COLO829 (cell line): Measurements from ENCODE around the gene BMS1.
"Not testable (repeated sequence)": the region's sequence is repeated elsewhere in the genome, so short reads cannot be mapped to it uniquely, and the experiment has no call there.

ENCODE experiments used
- DNase-seq: peaks from one replicate; pipeline ENCODE4 v3.0.0; 2012; ENCODE audit warnings: low spot score

BMS1 gene

GRCh38 chr10:42866115-42866995 is 83.8 kb downstream of the BMS1 start:
- DNase-seq: peak; percentile 24

GRCh38 chr10:42867571-42867970 is 85.0 kb downstream of the BMS1 start:
- no peak for DNase-seq

- DNase-seq: no peak
Observed at GRCh38 chr10:42868530-42868929, 85.9 kb downstream of the BMS1 start.

DNA sequence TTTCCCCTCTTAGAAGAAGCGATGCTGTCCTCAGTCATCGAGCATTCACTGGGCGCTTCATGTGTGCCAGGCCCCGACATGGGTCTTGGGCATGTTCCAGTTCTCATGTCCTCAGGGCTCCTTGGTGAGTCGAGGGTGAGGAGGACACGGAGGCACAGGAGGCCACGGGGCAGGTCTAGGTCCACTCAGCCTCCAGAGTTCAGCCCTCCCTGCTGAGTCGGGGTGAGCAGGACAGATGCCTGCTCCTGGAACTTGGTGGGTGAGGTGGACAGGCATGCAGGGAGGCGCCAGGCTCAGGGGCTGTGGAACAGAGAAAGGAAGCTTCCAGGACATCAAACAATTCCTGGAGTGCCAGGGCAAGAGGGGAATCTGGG is 87.4 kb downstream of the BMS1 start:
- DNase-seq: no peak

DNA sequence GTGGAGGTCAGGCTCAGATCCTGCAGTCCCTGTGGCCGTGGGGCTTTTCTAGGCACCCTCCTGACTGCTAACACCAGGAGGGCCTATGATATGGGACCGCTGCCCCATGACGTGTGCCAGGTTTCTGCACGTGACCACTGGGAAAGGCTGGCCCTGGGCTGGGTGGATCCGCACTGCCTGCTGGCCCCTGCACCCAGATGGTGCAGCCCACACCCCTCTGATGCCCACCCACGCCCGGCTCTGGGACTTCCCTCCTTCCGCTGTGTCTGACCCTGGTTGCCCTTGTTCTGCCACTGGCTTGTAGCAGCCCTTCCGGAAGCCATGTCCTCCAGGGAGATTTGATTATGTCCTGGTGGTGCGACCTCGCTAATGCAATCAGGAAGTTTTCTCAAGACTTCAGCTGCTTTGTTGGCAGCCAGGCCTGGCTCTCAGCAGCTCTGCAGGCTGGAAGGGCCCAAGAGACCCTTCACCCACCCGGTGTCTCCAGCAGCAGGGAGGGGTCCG is 88.6 kb downstream of the BMS1 start:
- DNase-seq: not testable (repeated sequence)

DNA sequence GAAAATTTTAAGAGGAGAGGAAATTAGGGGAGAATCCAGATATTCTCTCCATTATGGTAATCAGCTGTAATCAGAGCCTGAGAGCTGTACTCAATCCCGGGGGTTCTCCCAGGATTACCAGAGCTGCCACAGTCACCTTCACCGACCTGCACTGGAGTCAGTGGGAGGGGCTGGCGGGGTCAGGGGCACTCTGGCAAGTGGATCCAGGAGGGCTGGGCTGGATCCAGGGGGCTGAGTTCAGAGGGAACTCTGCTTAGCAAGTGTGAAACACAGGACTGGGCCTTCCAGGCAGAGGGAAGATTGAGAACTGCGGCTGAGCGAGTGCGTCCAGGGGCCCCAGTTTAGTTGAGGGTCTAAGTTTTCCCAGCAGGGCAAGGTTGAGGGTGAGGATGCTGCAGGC is 89.2 kb downstream of the BMS1 start:
- no peak for DNase-seq

- no peak for DNase-seq
Observed at GRCh38 chr10:42872865-42873435, 90.4 kb downstream of the BMS1 start.

GRCh38 chr10:42874713-42875387 is 92.3 kb downstream of the BMS1 start:
- no peak for DNase-seq

GRCh38 chr10:42875388-42875755 is 92.8 kb downstream of the BMS1 start:
- no peak for DNase-seq

DNA sequence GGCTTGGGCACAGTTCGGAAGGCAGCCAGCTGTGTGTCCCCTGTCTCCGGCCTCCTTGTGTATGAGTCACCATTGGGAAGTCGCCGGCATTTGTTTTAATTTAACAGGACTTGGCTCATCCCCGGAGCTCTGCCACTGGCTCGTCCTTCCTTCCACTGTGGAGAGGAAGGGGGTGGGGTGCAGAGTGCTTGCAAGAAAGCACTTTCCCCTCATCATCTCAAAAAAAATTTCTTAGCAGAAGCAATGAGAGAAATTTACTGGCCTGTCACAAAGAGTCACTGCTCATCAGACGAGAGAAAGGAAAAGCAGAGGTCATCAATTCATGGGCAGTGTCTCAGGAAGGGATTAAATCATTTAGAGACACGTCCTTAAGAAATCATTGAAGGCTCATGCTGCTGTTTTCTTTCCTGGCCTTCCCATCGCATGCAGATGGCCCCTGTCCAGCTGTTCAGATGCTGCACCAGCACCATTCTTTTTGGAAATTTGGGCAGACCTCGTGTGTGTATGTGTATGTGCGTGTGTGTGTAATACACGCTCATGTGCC is 93.3 kb downstream of the BMS1 start:
- DNase-seq: no peak

DNA sequence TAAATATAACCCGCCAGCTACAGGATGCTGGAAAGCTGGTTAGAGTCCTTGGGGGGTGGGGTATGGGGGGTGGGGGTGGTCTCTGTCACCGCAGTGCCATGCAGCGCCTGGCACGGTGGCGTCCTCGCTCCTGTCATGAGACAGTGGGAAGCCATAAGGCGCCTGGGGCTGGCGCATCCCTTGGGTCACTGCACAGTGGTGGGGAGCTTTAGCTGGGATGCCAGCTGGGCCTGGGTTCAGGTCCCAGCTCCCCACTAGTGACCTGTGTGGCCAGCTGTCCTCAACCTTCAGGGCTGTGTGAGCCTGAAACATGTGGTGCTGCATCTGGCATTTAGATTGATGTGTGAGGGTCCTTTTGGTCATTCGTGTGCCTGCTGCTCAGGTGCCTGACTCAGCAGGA is 93.9 kb downstream of the BMS1 start:
- DNase-seq: no peak

GRCh38 chr10:42876945-42877344 is 94.3 kb downstream of the BMS1 start:
- no peak for DNase-seq

- no peak for DNase-seq
Observed at GRCh38 chr10:42877496-42878030, 95.0 kb downstream of the BMS1 start.

GRCh38 chr10:42878134-42878820 is 95.7 kb downstream of the BMS1 start:
- DNase-seq: no peak

GRCh38 chr10:42878821-42879195 is 96.2 kb downstream of the BMS1 start:
- no peak for DNase-seq

DNA sequence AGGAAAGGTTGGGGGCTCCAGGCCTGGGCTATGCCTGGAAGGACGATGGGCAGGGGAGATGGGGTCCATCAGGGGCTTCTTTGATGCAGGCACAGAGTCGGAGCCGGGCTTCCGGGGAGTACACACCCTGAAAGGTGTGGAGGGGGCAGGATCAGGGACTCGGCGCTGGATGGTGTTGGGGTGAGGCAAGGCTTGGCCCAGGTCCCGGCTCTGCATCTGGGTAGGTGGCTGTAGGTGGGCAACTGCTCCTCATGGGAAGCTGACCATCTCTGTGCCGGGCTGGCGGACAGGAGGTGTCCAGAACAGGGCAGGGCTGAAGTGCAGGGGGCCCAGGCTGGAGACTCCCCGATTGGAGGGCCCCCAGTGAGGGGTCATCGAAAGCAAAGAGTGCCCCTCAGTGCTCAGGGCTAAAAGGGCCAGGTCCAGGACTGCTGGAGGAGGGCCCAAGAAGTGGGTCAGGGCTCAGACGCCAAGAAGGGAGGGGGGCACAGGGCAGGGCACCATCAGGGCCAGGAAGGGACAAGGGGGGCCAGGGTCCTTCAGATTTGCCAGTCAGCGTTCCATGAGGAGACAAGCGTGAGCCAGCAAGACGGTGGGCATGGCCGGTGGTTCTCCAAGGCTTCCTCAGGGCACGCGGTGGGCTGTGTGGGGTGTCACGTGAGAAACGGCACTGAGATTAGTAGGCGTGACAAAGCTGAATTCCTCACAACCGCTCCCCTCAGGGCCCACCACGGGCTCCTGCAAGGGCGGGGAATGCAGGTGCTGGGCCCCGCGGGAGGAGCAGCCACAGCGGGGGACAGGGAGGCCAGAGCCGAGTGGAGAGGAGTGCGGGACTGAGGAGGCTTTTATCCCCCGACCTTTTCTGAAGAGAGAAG is 97.0 kb downstream of the BMS1 start:
- DNase-seq: no peak

GRCh38 chr10:42880255-42880620 is 97.6 kb downstream of the BMS1 start:
- no peak for DNase-seq

DNA sequence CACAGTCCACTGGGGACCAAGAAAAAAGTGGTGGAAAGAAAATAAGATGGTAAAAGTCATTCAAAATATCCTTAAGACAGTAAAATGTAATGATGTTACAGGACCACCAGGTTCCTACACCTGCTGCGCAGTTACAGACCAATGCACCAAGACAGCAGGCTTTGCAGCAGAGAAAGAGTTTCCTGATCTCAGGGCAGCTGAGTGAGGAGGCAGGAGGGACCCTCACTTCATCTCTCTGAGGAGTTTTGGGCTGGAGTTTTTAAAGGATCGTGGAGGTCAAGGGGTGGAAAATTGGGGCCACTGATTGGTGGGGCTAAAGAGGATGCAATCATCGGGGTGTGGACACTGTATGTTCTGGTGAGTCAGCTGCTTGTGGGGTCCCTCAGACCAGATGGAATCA is 100.0 kb downstream of the BMS1 start:
- DNase-seq: no peak
